ENCODE results near the gene CASZ1.

The CASZ1 gene

GRCh38 chr1:10665226-10665625 is 131.2 kb downstream of the CASZ1 start:
- no peak for FAIRE-seq

- no peak for FAIRE-seq
Measured at GRCh38 chr1:10664251-10664650, 132.2 kb downstream of the CASZ1 start.

GRCh38 chr1:10663678-10664035 is 132.8 kb downstream of the CASZ1 start:
- no peak for FAIRE-seq

GRCh38 chr1:10662824-10663677 is 133.4 kb downstream of the CASZ1 start:
- FAIRE-seq, result no peak

- no peak for FAIRE-seq
Measured at GRCh38 chr1:10662090-10662688, 134.3 kb downstream of the CASZ1 start.

GRCh38 chr1:10661453-10661852 is 135.0 kb downstream of the CASZ1 start:
- no peak for FAIRE-seq

GRCh38 chr1:10659646-10660540 is 136.6 kb downstream of the CASZ1 start:
- FAIRE-seq, result no peak

GRCh38 chr1:10659218-10659617 is 137.2 kb downstream of the CASZ1 start:
- no peak for FAIRE-seq

- FAIRE-seq, result no peak
Measured at GRCh38 chr1:10658396-10659066, 137.9 kb downstream of the CASZ1 start.

- no peak for FAIRE-seq
Measured at GRCh38 chr1:10657088-10657847, 139.2 kb downstream of the CASZ1 start.

- no peak for FAIRE-seq
Measured at GRCh38 chr1:10656431-10656830, 140.0 kb downstream of the CASZ1 start.

GRCh38 chr1:10655002-10655401 is 141.4 kb downstream of the CASZ1 start:
- FAIRE-seq, result no peak

- FAIRE-seq, result no peak
Measured at GRCh38 chr1:10653370-10654125, 142.9 kb downstream of the CASZ1 start.

- FAIRE-seq, result no peak
Measured at GRCh38 chr1:10652626-10653025, 143.8 kb downstream of the CASZ1 start.

GRCh38 chr1:10651793-10652192 is 144.7 kb downstream of the CASZ1 start:
- FAIRE-seq, result no peak

GRCh38 chr1:10651389-10651766 is 145.1 kb downstream of the CASZ1 start:
- no peak for FAIRE-seq

- FAIRE-seq, result no peak
Measured at GRCh38 chr1:10650556-10651388, 145.7 kb downstream of the CASZ1 start.

- FAIRE-seq, result no peak
Measured at GRCh38 chr1:10649517-10650201, 146.8 kb downstream of the CASZ1 start.

- no peak for FAIRE-seq
Measured at GRCh38 chr1:10648689-10649516, 147.5 kb downstream of the CASZ1 start.
